NK-92 treated with Interleukin-12 subunit alpha and Interleukin-12 subunit beta, amount 100 ng/mL, for 24 hours (cell line): ENCODE results near the gene NUBP2.

Experiments used
- DNase-seq: peaks from one replicate; lab custom pipeline; 2025; lab: John Stamatoyannopoulos, UW

Gene NUBP2

DNA sequence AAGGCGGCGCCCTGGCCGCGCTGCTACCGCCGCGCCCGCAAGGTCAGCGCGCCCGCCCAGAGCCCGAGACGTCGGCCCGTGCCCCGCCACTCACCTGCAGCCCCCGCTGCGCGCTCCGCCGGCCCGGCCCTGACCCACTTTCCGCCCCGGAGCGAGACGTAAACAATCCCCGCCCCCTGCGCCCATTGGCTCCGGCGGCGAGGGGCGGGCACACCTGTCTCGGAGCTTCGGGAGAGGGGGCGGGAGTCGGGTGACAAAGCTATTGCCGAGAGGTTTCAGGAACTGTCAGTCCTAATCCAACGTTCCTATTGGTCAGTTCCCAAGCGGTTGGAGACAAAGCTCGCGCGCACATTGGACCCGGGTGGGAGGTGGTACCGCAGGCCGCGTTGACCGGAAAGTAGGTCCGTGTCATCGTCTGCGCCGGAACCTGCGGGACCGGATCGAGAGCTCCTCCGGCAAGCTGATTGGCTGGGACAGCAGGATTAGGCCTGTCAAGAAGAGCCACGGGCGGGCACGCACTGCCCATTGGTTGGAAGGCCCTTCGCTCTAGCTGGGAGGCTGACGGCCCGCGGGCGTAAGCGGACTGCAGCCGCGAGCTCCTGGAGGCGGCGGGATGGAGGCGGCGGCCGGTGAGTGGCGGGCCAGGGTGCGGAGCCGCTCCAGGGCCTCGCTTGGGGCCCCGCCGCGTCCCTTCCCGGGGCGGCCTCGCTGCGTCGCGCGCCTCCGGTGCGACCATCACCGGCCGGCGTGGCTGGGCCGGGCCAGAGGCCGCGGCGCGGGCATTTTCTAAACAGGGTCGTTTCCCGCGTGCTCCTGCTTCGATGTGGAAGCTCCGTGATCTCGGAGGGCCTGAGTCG, at the start of gene NUBP2, which contains the start of gene SPSB3:
NUBP2 (plus strand) TSS at position 553 of the 857 bp plus-strand sequence; CDS start at position 614, 61 bp downstream.
SPSB3 (minus strand) TSS at position 164 of the 857 bp plus-strand sequence. CDS start 1,088 bp downstream, outside the sequence.
- peak; percentile 99 for DNase-seq

DNA sequence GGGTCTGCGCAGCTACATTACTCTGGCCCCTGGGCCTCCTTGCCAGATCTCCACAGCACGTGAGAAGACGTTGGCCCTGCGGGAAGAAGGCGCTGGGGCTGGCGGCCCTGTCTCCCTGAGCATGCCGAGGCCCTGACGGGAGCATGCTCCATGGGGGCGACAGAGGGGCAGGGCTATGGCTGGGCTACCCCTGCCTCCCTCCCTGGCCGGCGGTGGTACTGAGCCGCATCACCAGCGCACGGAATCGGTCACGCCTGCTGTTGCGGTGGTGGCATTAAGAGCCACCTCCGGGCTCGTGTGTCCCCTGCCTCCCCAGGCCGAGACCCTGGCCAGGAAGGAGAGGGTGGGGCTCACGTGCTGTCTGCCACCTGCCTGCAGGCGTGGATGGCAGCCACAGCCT, 48.6 kb upstream of the NUBP2 start:
- DNase-seq = no peak

DNA sequence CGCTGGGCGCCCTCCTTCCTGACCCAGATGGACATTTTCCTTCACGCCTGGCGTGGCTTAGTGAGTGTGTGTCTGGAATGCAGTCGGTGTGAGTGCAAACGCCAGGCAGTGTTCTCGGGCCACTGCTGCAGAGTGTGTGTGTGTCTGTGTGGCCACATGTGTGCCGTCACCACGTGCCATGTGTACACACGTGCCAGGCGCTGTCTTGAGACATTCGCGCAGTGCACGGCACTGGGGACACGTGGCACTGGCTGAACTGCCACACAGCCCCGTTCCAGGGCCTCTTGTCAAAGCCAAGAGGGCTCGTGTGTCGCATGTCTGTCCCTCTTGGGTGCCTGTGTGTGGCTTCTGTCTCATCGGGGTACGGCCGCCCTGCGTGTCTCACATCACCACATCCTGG, 47.9 kb upstream of the NUBP2 start:
- no peak for DNase-seq

- no peak for DNase-seq
Measured at GRCh38 chr16:1740234-1740633, 42.5 kb upstream of the NUBP2 start.

DNA sequence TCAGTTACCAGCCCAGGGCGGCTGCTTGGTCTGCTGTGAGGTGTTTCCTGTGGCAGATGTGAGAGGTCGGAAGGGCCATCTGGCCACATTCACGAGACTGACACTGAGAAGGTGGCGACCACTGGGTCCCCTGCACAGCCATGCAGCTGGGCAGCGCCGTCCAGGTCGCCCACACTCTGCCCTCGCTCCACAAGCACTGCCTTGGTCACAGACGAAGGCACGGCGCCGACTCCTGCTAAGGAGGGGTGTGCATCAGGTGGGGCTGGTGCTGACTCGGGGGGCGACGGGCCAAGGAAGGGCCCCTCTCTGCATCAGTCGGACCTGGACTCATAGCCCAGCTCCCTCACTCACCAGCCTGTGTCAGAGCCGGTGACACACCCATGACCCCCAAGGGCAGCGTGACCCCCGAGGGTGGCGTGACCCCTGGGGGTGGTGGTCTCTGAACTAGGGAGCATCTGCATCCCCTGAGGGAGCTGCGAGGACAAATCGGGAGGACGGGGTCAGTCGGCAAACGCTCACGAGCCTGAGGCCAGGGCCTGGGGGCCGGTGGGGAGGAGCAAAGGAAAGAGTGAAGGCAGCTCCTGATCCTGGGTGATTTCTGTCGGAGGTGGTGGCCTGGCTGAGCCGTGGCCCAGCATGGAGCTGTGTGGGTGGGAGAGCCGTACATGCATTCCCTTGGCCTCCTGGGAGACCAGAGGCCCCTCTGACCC, 41.8 kb upstream of the NUBP2 start:
- DNase-seq = no peak

GRCh38 chr16:1741553-1742165, 41.1 kb upstream of the NUBP2 start:
- no peak for DNase-seq

DNA sequence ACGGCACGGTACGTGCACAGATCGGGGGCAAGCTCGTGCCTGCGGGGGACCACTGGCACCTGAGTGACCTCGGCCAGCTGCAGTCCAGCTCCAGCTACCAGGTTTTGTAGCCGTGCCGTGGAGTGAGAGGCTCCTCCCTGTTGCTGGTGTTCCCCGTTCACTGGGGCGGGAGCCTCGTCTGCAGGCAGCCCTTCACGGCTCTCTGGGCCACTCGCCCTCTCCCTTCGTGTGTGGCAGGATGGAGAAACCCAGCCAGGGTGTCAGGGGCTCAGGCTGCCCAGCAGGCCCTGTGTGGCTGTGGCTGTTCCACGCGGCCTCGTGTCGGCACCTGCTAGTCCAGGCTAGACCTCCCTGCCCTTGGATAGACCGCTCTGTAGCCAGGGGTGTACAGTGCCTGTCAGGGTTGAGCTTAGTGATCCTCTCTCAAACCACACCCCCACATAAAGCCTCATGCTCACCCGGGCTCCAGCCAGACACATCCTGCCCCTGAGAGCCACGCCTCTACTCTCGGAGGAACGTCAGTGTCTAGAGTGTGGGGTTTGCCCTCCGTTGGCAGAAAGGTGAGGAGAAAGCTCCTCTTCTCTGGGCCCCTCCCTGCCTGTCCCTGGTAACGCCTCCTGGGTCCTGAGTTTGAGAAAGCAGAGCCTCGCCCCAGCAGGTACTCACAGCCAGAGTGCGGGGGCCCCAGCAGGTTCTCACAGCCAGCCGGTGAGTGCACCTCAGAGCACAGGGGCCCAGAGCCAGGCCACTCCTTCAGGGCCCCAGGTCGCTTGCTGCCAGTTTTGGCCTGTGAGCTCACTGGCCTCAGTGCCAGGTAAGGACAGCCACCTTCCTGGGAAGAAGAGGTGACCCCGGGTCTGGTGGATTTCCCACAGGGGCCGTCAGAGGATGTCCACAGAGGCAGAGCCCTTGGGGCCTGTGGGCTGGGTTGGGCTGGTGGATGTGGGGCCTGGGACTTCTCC, 39.1 kb upstream of the NUBP2 start:
- DNase-seq = no peak

DNA sequence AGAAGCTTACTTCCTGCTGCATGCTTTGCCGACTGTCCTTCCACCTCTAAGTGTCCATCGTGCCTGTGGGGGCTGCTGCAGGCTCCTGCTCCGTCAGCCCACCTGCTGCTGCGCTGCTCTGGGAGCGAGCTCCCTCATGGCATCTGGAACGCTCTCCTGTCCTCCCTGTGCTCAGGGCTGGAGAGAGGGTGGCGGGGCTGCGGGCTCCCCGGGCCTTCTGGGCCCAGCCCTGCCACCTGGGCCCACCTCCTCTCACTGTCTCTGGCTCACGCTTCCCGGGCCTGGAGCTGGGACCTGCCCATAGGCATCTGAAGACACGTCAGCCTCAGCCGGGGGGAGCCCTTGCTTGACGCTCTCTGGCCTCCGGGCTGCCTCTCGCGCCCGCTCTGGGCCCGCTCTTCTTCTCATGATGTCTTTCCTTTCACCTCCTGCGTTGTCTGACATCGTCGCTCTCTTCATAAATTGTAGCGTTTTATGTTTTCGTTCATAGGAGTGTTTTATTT, 38.4 kb upstream of the NUBP2 start:
- no peak for DNase-seq

GRCh38 chr16:1745181-1745899, 37.4 kb upstream of the NUBP2 start:
- no peak for DNase-seq

- no peak for DNase-seq
Measured at GRCh38 chr16:1745900-1746692, 36.7 kb upstream of the NUBP2 start.

GRCh38 chr16:1746693-1747195, 36.0 kb upstream of the NUBP2 start:
- no peak for DNase-seq

GRCh38 chr16:1747934-1748333, 34.8 kb upstream of the NUBP2 start:
- DNase-seq = no peak

DNA sequence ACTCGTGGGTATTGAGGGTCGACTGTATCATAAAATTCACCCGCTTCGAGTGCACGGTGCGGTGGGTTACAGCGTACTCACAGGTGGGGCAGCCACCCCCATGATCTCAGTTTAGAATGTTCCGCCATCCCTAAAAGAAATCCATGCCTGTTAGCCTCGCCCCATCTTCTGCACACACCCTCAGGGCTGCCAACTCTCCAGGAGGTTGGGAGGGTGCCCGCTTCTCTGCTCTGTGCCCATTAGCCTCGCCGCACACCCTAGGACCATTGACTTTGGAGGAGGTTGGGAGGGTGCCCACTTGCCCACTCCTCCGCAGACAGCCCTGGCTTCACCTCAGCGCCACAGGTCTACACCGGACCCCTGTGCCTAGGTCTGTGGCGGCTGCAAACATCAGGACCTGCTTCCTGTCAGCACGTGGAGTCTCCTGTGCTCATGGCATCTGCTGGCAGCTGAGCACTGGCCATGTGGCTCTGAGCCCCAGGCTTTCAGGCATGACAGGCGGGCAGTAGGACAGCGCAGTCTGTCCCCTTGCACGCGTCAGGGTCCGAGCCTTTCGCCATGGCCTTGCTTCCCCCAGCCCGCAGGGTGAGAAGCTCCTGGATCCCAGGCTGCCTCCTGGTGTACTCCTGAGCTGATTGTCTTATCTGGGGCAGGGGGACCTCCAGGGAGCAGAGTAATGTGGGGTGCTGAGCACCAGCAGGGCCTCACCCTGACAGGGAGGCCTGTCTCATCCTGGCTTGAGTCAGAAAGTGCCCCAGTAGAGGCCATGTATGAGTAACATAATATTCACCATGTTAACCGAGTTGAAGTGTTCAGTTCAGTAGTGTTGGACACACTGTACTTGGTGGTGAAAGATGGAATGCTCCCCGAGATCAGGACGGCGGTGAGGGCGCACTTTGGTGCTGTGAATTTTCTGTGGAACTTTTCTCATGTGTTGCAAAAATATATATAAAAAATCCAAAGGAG, 33.3 kb upstream of the NUBP2 start:
- DNase-seq = no peak

GRCh38 chr16:1751946-1752345, 30.8 kb upstream of the NUBP2 start:
- DNase-seq = no peak

GRCh38 chr16:1752853-1753252, 29.9 kb upstream of the NUBP2 start:
- DNase-seq = no peak

GRCh38 chr16:1754204-1754603, 28.6 kb upstream of the NUBP2 start:
- DNase-seq = no peak

DNA sequence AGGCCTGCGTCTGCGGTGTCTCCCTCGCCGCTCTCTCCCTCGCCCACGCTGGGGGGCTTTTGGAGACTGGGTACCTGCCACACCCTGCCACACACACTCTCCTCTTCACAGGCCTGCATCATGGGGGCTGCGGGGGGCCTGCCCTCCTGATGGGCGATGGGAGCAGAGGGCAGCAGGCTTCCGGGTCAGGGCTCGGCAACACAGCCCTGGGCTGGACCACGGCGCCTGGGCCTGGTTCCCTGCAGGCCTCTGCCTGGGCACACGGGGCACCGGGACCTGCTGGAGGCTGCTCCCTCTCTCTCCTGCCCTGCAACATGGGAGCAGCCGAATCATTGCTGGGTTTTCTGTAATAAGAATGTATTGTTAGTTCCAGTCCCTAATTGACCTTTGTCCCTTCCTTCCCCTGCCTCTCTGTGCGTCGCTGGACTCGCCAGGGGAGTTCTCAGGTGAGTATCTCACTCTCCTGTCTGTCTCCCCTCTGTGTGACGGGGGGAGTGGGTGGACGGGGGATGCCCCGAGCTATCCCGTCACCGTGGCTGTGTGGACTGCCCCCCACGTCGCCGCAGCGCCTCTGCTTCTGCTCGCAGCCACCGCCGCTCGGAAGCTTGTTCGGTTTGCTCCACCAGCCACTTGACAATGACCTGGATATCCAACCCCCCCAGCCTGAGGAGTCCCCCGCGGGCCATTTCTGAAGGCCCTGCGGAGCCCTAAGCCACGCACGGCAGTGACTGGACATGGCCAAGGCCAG, 24.9 kb upstream of the NUBP2 start:
- no peak for DNase-seq

DNA sequence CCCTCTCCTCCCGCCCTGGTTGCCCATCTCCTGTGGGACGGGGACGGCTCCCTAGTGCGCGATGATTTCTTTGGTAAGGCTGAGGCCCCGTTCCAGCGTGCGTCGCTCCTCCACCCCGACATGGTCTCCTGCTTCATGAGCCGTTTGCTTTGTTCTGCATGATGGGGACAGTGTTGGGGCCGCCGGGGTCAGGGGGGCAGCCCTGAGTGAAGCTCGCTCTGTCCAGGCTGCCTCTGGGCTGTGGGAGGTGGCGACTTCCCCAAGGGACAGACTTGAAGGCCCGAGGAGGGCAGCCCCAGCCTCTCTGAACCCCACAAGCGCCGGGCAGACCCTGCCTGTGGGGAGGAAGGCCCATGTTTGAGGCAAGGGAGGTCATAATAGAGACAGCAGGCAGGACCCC, 23.8 kb upstream of the NUBP2 start:
- DNase-seq = no peak
